Hepatic stellate cell (primary cell): ENCODE measurements around the gene FBXO34.
A peak's percentile ranks its signal among the peaks of the same experiment; 100 is the strongest.

Source experiments
- DNase-seq: peaks from one replicate; pipeline ENCODE4 v3.0.0; 2011; ENCODE audit warnings: low spot score

Gene FBXO34

GRCh38 chr14:55272387-55272786 lies 1.2 kb downstream of the FBXO34 start:
- no peak for DNase-seq

- no peak for DNase-seq
Observed at GRCh38 chr14:55272922-55273321, 1.7 kb downstream of the FBXO34 start.

GRCh38 chr14:55274146-55274545 lies 2.9 kb downstream of the FBXO34 start:
- no peak for DNase-seq

GRCh38 chr14:55274751-55275150 lies 3.5 kb downstream of the FBXO34 start:
- DNase-seq: peak; percentile 29

- no peak for DNase-seq
Observed at GRCh38 chr14:55276736-55277135, 5.5 kb downstream of the FBXO34 start.

- no peak for DNase-seq
Observed at GRCh38 chr14:55277972-55278740, 6.9 kb downstream of the FBXO34 start.

GRCh38 chr14:55279384-55279783 lies 8.2 kb downstream of the FBXO34 start:
- DNase-seq: no peak

GRCh38 chr14:55281316-55281839 lies 10.2 kb downstream of the FBXO34 start:
- DNase-seq: no peak

GRCh38 chr14:55285048-55285652 lies 13.9 kb downstream of the FBXO34 start:
- DNase-seq: no peak

- DNase-seq: no peak
Observed at GRCh38 chr14:55288439-55288838, 17.2 kb downstream of the FBXO34 start.

GRCh38 chr14:55291480-55292081 lies 20.4 kb downstream of the FBXO34 start:
- DNase-seq: no peak

GRCh38 chr14:55294603-55295002 lies 23.4 kb downstream of the FBXO34 start:
- DNase-seq: no peak

- DNase-seq: no peak
Observed at GRCh38 chr14:55297611-55298499, 26.6 kb downstream of the FBXO34 start.

GRCh38 chr14:55298500-55298822 lies 27.2 kb downstream of the FBXO34 start:
- no peak for DNase-seq

- DNase-seq: peak; percentile 25
Observed at GRCh38 chr14:55301437-55302121, 30.4 kb downstream of the FBXO34 start.

- DNase-seq: no peak
Observed at GRCh38 chr14:55302367-55303124, 31.3 kb downstream of the FBXO34 start.

GRCh38 chr14:55303125-55303499 lies 31.9 kb downstream of the FBXO34 start:
- DNase-seq: no peak

GRCh38 chr14:55303691-55304145 lies 32.5 kb downstream of the FBXO34 start:
- DNase-seq: no peak

- DNase-seq: no peak
Observed at GRCh38 chr14:55306938-55307589, 35.8 kb downstream of the FBXO34 start.

- DNase-seq: no peak
Observed at GRCh38 chr14:55309154-55309553, 37.9 kb downstream of the FBXO34 start.
